ENCODE results near the gene CYB5D1. TPM values are rescaled to one million over a fixed set of nuclear protein-coding genes. Genes with fewer than 3 reads are reported as not detected.
A peak's percentile ranks its signal among the peaks of the same experiment; 100 is the strongest.

CYB5D1 gene
- total and polyA plus RNA-seq, 9 donors, result 7.0 to 22.2 (median 16.1) TPM

DNA sequence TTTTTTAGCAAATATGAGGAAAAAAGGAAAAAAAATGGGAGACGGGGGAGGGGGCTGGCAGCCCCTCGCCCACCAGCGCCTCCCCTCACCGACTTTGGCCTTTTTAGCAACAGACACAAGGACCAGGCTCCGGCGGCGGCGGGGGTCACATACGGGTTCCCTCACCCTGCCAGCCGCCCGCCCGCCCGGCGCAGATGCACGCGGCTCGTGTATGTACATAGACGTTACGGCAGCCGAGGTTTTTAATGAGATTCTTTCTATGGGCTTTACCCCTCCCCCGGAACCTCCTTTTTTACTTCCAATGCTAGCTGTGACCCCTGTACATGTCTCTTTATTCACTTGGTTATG, 4.1 kb upstream of the CYB5D1 start:
- Histone ChIP-seq H3K36me3 (no peaks in the 10 kb centered on the region), H3K4me1 (ENCODE audit: insufficient read depth) (peaks cover 6% of the 10 kb centered on the region), H3K27ac (no peak overlapping the region), H3K4me3 (no peak overlapping the region), H3K9me3 (no peaks in the 10 kb centered on the region), H3K27me3 (no peaks in the 10 kb centered on the region)
- WGBS, 3 donors, result 81 to 86% (median 85%) methylated on average over 21 of the region's 21 CpGs
- TF ChIP-seq CTCF (IDR thresholded peaks at IDR 0.05) (no peak), EP300 (IDR thresholded peaks at IDR 0.05) (no peak), POLR2A (IDR thresholded peaks at IDR 0.05) (no peak)
- intact Hi-C loops (cut with DNase I), result loop anchor here in 2 of 4 donors (2.0 to 10.0 kb wide), 3 partner anchors 19 to 111 kb away; partner anchors contain the start of gene KDM6B (in 1 of the 2)
- DNase-seq, result peak in 3 of 5 donors; percentile 40 to 54 (median 51)

DNA sequence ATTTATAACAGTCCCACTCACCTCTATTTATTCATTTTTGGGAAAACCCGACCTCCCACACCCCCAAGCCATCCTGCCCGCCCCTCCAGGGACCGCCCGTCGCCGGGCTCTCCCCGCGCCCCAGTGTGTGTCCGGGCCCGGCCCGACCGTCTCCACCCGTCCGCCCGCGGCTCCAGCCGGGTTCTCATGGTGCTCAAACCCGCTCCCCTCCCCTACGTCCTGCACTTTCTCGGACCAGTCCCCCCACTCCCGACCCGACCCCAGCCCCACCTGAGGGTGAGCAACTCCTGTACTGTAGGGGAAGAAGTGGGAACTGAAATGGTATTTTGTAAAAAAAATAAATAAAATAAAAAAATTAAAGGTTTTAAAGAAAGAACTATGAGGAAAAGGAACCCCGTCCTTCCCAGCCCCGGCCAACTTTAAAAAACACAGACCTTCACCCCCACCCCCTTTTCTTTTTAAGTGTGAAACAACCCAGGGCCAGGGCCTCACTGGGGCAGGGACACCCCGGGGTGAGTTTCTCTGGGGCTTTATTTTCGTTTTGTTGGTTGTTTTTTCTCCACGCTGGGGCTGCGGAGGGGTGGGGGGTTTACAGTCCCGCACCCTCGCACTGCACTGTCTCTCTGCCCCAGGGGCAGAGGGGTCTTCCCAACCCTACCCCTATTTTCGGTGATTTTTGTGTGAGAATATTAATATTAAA, 3.6 kb upstream of the CYB5D1 start:
- Histone ChIP-seq H3K9me3 (no peaks in the 10 kb centered on the region), H3K36me3 (no peaks in the 10 kb centered on the region), H3K27ac (no peak overlapping the region), H3K4me3 (no peak overlapping the region), H3K4me1 (ENCODE audit: insufficient read depth) (peaks cover 8% of the 10 kb centered on the region), H3K27me3 (no peaks in the 10 kb centered on the region)
- TF ChIP-seq CTCF (IDR thresholded peaks at IDR 0.05), result no peak
- no peak for TF ChIP-seq EP300 (IDR thresholded peaks at IDR 0.05)
- no peak for TF ChIP-seq POLR2A (IDR thresholded peaks at IDR 0.05)
- peak in 4 of 5 donors; percentile 37 to 54 (median 52) for DNase-seq
- WGBS, 3 donors, result 75 to 80% (median 78%) methylated on average over 31 of the region's 31 CpGs
- intact Hi-C loops (cut with DNase I), result loop anchor here in 2 of 4 donors (5.0 to 10.0 kb wide), 2 partner anchors 109 to 112 kb away; no protein-coding TSS in a partner anchor

DNA sequence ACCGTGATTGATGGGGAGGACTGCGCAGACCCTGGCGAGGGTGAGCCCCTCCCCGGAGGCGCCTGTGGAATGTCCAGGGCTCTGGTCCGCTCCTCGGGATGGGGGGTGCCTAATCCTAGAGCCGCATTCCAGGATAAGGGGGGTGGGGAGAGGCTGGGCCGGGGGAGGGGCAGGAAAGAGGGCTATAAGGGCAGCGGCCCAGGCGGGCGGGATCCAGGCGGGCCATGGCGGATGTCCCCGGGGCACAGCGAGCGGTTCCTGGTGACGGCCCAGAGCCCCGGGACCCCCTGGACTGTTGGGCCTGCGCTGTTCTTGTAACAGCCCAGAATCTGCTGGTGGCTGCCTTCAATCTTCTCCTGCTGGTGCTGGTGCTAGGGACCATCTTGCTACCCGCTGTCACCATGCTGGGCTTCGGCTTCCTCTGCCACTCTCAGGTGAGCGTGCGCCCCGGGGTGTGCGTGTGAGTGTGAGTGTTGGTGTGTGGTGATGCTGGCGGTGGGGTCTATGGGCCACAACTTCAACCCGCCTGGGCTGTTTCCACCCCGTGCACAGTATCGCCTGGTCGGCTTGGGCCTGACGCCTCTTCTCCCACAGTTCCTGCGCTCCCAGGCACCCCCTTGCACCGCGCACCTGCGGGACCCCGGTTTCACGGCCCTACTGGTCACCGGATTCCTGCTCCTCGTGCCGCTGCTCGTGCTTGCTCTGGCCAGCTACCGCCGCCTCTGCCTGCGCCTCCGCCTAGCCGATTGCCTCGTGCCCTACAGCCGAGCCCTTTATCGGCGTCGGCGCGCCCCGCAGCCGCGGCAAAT, 2.7 kb upstream of the CYB5D1 start, which contains the start of gene TMEM88:
TMEM88 (plus strand) TSS at position 216 of the 809 bp plus-strand sequence; CDS start at position 225, 9 bp downstream.
- TF ChIP-seq EP300 (IDR thresholded peaks at IDR 0.05) (no peak), CTCF (IDR thresholded peaks at IDR 0.05) (no peak), POLR2A (IDR thresholded peaks at IDR 0.05) (no peak)
- Histone ChIP-seq H3K4me3 (peak within 1 kb of the TSS; percentile 15), H3K9me3 (no peaks in the 10 kb centered on the region), H3K4me1 (ENCODE audit: insufficient read depth) (peaks cover 8% of the 10 kb centered on the region), H3K36me3 (no peaks in the 10 kb centered on the region), H3K27me3 (no peaks in the 10 kb centered on the region), H3K27ac (peak within 1 kb of the TSS in 1 of 2 donors; percentile 85)
- intact Hi-C loops (cut with DNase I), result loop anchor here (5.0 to 10.0 kb wide), 3 partner anchors 33 to 113 kb away; no protein-coding TSS in a partner anchor
- WGBS, 3 donors, result 59 to 68% (median 65%) methylated on average over 48 to 57 of the region's 57 CpGs
- DNase-seq, result peak; percentile 35 to 74 (median 47)

DNA sequence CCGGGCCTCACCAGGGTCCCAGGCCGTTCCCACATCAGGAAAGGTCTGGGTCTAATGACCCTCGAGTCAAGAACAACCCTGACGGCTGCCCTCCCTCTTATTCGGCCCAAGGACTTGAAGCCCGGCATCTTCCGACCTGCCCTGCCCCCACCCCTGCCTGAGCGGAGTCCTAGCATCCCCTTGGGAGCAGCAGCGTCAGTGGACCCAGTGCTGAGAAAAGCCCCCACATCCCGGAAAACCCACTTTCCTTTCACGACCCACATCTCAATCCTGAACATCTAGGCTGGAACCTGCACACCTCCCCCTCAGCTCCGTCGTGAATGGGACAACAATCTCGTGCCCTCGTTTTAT, 2.2 kb upstream of the CYB5D1 start:
- Histone ChIP-seq H3K36me3 (no peaks in the 10 kb centered on the region), H3K27me3 (no peaks in the 10 kb centered on the region), H3K27ac (peak overlapping the region in 1 of 2 donors; percentile 85), H3K4me3 (peak overlapping the region; percentile 15), H3K9me3 (no peaks in the 10 kb centered on the region), H3K4me1 (ENCODE audit: insufficient read depth) (peaks cover 8% of the 10 kb centered on the region)
- WGBS, 3 donors, result 14 to 18% (median 17%) methylated on average over 14 to 15 of the region's 15 CpGs
- peak in 3 of 5 donors; percentile 48 to 65 (median 53) for DNase-seq
- TF ChIP-seq CTCF (IDR thresholded peaks at IDR 0.05) (no peak), EP300 (IDR thresholded peaks at IDR 0.05) (no peak)
- intact Hi-C loops (cut with DNase I), result loop anchor here (5.0 to 10.0 kb wide), 2 partner anchors 33 to 111 kb away; no protein-coding TSS in a partner anchor

Measured in ovary (tissue), 9 donors.